Naive thymus-derived CD8-positive, alpha-beta T cell (primary cell): ENCODE data around the gene PHLDA3. TPM values are rescaled to one million over a fixed set of nuclear protein-coding genes. Genes with fewer than 3 reads are reported as not detected.
A peak's percentile ranks its signal among the peaks of the same experiment; 100 is the strongest.

Experiments used
- ATAC-seq, 2 donors: fragments of 150-1000 bp; cut with Tn5 transposase in 1 of 2; sonication (Bioruptor Pico), chemical (Tn5 transposase) in 1 of 2; 1 replicate in 1 of 2; 2 replicates in 1 of 2; pipeline ENCODE4 v1.10.0; 2021; ENCODE audit warnings: mild to moderate bottlenecking in 2 of 2, moderate library complexity in 2 of 2
- POLR2A ChIA-PET: fragments of 350-600 bp; sonication (Branson Sonifier 250); formaldehyde crosslinking; loops from one replicate; lab custom pipeline; 2021; ENCODE audit warnings: antibody characterized with exemption; lab: Charles Lee
- DNase-seq, 10 donors: peaks; one replicate each; pipeline versions ENCODE4 v3.0.0 to v3.0.0-alpha.2; 2020 to 2022
- H3K27ac Mint-ChIP-seq, 10 donors: one replicate each; pipeline ENCODE4 v1.8.0; 2020 to 2022; ENCODE audit warnings: mild to moderate bottlenecking in 10 of 10, mixed read lengths in 10 of 10, moderate library complexity in 4 of 10, inconsistent platforms in 1 of 10
- H3K27me3 Mint-ChIP-seq, 5 donors: one replicate each; pipeline ENCODE4 v1.8.0; 2021 to 2022; ENCODE audit warnings: mixed read lengths in 5 of 5
- H3K36me3 Mint-ChIP-seq, 3 donors: one replicate each; pipeline ENCODE4 v1.8.0; 2020 to 2022; ENCODE audit warnings: mixed read lengths in 3 of 3, mild to moderate bottlenecking in 2 of 3, inconsistent platforms in 1 of 3
- H3K4me1 Mint-ChIP-seq, 4 donors: one replicate each; pipeline ENCODE4 v1.8.0; 2021 to 2022; ENCODE audit warnings: mixed read lengths in 4 of 4
- H3K4me3 Mint-ChIP-seq, 10 donors: one replicate each; pipeline ENCODE4 v1.8.0; 2020 to 2022; ENCODE audit warnings: mild to moderate bottlenecking in 10 of 10, mixed read lengths in 10 of 10, moderate library complexity in 6 of 10, inconsistent platforms in 1 of 10
- H3K9me3 Mint-ChIP-seq, 9 donors: one replicate each; pipeline ENCODE4 v1.8.0; 2020 to 2022; ENCODE audit warnings: mixed read lengths in 9 of 9, mild to moderate bottlenecking in 3 of 9, inconsistent platforms in 1 of 9, moderate library complexity in 1 of 9
- polyA plus RNA-seq, 3 donors: library from polyadenylated mRNA; unstranded; fragments of 300-500 nt; fragmentation: Illumina TruSeq; gene quantifications; one replicate each; pipeline ENCODE4 v1.2.3, GENCODE V29; 2021
- total RNA-seq, 8 experiments: library from RNA in 2 of 8; stranded (reverse) in 2 of 8; gene quantifications; one replicate each; pipeline ENCODE4 v1.2.3 and lab custom pipeline; 2021 to 2026

Gene PHLDA3
- total and polyA plus RNA-seq, 5 experiments from 2014 or later, result 0.55 to 0.60 TPM; not detected in 3

GRCh38 chr1:201419256-201419655, 49.7 kb downstream of the PHLDA3 start:
- POLR2A ChIA-PET, result no interaction called here
- ATAC-seq, result no peak
- DNase-seq, result peak in 1 of 10 donors; percentile 28
- H3K4me1 Mint-ChIP-seq, result peaks cover 0 to 1% (median 0%) of the 10 kb centered on the region in 4 donors
- peaks cover 2 to 18% (median 5%) of the 10 kb centered on the region in 5 donors for H3K27me3 Mint-ChIP-seq
- H3K4me3 Mint-ChIP-seq, result no peak overlapping the region
- no peak overlapping the region for H3K27ac Mint-ChIP-seq
- no peaks in the 10 kb centered on the region for H3K9me3 Mint-ChIP-seq
- H3K36me3 Mint-ChIP-seq, result no peaks in the 10 kb centered on the region

DNA sequence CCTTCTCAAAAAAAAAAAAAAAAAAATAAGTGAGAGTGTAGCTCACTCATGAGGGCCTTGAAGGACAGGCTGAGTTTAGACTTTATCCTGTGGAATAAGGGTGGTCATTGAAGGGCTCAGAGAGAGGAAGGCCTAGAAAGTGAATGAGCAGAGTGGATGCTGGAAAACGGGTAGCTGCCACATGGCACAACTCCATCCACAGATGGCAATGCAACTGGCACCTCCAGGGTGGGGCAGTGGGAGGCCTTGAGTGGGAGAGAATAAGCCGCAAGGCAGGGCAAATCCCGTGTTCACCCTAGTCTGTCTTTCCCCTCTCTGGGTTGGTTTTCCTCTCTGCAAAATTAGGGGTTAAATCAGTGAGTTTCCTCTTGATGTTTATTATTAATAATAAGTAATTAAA, 50.5 kb downstream of the PHLDA3 start:
- Mint-ChIP-seq H3K9me3 (no peaks in the 10 kb centered on the region), H3K27ac (no peak overlapping the region), H3K27me3 (peaks cover 2 to 18% (median 5%) of the 10 kb centered on the region in 5 donors), H3K36me3 (no peaks in the 10 kb centered on the region), H3K4me3 (no peak overlapping the region), H3K4me1 (peaks cover 0 to 1% (median 0%) of the 10 kb centered on the region in 4 donors)
- no peak for DNase-seq
- no peak for ATAC-seq
- POLR2A ChIA-PET, result no interaction called here

Other genes starting within 250 kb of the PHLDA3 start
- gene PKP1, start 185.7 kb downstream of the PHLDA3 start, total RNA-seq, result not detected
- not detected for gene PKP1, start 185.7 kb downstream of the PHLDA3 start, polyA plus RNA-seq
- gene TNNT2, start 91.5 kb downstream of the PHLDA3 start, total RNA-seq, result not detected
- gene TNNT2, start 91.5 kb downstream of the PHLDA3 start, polyA plus RNA-seq, result not detected
- not detected for gene LAD1, start 69.9 kb downstream of the PHLDA3 start, total RNA-seq
- gene LAD1, start 69.9 kb downstream of the PHLDA3 start, polyA plus RNA-seq, result not detected
- not detected for gene TNNI1, start 47.5 kb downstream of the PHLDA3 start, total RNA-seq
- not detected for gene TNNI1, start 47.5 kb downstream of the PHLDA3 start, polyA plus RNA-seq
- 10 to 100 TPM; 21.8 to 22.4 TPM for gene CSRP1, start 37.9 kb upstream of the PHLDA3 start, total RNA-seq
- 10 to 100 TPM; 43.3 to 48.2 (median 46.1) TPM for gene CSRP1, start 37.9 kb upstream of the PHLDA3 start, polyA plus RNA-seq
- 1 to 10 TPM; 2.1 to 3.0 TPM for gene NAV1, start 69.9 kb upstream of the PHLDA3 start, total RNA-seq
- gene NAV1, start 69.9 kb upstream of the PHLDA3 start, polyA plus RNA-seq, result 1 to 10 TPM in 1 of 3 donors, under 1 TPM in 2; 0.10 to 1.9 (median 0.41) TPM